8988T (cell line): Measurements from ENCODE around the gene DNAJA3.
A peak's percentile ranks its signal among the peaks of the same experiment; 100 is the strongest.
"Not testable (repeated sequence)": the region's sequence is repeated elsewhere in the genome, so short reads cannot be mapped to it uniquely, and the experiment has no call there.

ENCODE experiments used
- DNase-seq: peaks from one replicate; pipeline ENCODE4 v3.0.0; 2011

The DNAJA3 gene

DNA sequence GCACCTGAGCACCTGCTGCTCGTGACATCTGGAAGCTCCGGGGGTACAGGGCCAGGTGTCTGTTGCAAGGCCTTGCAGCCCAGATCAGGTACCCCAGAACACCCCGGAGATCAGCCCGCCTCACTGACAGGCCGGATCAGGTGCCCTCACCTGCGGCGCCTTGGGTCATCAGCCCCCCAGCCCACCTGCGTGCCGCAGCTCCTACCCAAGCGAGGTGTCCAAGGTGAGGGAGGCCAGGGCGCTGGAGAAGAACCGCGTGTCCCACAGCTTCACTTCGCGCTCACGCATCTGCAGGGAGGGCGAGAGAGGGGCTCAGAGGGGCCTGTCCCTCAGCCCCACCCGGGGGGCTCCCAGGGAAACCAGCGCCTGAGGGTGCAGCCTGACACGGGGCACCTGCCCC is 37.9 kb upstream of the DNAJA3 start:
- no peak for DNase-seq

DNA sequence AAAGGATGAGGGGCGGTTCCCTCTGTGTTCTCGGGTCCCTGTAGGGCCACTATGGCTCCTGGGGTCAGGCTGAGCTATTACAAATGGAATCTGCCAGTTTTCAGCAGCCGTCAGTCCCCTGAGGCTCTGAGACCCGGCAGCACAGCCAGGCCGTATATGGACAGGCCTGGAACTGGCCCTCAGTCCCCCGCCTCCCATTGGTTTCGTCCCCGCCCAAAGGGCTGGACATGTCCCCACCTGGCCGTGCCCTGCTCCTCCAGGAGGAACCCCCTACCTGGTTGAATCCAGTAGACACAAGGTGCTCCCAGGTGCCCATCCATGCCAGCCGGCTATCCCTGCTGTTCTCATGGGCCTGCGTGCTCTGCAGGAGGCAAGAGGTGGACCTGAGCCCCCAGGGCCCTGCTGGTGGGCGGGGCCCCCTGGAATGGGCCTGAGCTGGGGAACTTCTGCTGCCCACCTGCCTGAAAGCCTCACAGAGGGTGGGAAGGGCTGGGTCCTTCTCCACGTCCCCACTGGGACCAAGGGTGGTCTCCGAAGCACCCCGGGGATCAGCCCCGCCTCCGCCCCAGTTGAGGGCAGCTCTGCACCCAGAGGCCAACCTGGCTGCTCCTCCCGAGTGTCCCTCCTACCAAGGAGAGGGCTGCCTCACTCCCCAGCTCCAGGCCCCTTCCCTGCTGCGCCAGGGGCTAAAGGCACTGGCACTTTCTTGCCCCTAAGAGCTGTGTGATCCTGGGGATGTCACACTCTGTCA is 37.2 kb upstream of the DNAJA3 start:
- no peak for DNase-seq

DNA sequence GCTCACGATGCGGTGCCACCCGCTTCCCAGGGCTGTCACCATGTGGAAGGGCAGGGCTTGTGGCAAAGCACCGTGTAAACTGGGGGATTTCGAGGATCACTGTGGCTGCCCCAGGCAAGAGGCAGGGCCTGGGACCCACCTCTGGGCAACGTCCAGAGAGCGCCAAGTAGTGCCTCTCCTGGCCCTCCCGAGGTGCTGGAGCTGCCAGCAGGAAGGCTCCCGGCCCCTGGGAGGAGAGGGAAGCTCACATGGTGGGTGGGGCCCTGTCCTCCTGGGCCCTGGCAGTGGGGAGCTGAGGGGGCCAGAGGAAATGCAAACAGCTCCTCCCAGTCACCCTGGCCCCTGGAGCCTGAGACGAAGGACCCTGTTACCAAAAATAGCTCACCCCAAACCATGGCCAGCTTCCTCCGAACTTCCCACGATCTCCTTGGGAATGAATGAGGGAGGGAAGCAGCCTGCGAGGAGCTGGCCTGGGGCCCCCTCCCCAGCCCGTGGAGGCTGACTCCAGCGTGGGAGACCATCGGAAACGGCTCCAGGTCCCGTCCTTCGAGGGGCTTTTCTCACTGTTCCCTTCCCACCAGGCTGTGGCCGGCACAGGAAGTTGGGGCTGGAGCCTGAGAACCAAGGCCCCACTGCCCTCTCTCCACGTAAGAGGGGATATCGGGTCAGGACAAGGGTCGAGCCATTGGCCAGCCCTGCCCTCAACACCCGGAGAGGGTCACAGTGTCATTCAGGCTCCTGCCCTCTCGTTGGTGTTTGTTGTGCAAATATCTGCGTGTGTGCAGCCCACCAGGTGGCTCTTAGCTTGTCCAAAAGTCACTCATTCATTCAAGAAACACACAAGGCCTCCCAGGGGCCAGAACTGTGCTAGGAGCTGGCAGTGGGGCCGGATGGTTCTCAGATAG is 36.4 kb upstream of the DNAJA3 start:
- DNase-seq = no peak

DNA sequence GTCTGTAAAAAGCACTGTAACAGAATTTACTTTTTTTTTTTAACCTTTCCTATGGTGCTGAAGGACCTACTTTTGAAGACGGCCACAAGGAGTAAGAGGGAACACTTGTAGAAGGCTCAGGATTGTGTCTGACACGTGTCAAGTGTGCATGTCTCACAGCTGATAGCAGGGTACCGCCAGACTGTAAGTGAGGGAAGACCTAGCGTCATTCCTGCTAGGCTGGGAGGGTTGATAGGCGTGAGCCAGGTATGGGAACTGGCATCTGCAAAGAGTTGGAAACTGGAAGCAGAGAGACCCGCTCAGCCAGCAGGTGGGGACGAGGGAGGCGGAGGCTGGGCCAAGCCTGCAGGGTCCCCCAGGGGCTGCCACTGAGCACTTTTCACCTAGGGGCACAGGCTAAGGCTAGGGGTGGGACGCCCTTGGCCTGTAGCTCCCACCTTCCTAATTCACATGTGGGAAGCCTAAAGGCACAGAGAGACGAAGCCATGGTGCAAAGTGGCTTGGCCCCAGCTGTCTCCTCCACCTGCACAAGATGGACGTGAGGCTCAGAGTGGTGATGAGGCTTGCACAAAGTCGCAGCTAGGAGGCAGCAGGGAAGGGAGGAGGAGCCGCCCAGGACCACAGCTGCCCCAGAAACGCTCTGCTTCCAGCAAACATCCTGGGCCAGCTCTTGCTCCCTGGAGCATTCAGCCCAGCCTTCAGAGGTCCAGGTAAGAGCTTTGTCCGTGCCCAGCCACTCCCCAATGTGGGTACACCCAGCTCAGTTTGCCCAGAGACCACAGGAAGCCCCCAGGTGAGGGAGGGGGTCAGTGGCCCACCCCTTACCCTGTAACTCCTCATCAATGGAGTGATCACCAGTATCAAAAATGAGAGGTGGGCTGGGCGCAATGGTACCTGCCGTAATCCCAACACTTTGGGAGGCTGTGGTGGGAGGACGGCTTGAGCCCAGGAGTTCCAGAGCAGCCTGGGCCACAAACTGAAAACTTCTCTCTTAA is 35.1 kb upstream of the DNAJA3 start:
- DNase-seq = no peak

DNA sequence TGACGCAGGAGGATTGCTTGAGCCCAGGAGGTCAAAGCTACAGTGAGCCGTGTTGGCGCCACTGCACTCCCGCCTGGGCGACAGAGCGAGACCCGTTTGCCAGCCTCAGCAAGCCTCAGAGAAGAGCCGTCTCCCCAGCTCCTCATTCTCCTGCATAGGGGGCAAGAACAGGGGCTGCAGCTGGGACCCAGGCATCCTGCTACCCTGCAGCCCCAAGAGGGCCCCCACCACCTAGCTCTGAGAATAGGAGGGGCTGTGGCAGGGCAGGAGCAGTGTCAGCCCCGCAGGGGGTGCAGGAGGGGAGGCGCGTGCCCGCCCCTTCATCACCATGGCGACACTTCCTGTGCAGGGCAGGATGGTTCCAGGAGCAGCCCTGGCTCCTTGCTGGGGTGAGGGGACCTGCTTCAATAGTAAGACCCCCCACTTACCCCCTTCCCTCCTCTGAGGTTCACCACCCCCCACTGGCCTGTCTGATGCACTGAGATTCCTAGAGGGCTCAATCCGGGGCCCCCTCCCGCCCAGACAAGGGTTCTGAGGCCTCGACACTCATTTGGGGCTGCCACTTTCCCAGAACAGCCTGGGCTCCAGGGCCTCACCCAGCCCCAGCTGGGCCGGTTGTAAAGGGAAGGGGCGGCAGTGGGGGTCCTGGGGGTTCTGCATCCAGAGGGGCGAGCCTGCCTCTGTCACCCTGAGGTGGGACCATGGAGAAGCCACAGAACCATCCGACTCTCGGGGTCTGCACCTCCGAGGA is 33.9 kb upstream of the DNAJA3 start:
- no peak for DNase-seq

DNA sequence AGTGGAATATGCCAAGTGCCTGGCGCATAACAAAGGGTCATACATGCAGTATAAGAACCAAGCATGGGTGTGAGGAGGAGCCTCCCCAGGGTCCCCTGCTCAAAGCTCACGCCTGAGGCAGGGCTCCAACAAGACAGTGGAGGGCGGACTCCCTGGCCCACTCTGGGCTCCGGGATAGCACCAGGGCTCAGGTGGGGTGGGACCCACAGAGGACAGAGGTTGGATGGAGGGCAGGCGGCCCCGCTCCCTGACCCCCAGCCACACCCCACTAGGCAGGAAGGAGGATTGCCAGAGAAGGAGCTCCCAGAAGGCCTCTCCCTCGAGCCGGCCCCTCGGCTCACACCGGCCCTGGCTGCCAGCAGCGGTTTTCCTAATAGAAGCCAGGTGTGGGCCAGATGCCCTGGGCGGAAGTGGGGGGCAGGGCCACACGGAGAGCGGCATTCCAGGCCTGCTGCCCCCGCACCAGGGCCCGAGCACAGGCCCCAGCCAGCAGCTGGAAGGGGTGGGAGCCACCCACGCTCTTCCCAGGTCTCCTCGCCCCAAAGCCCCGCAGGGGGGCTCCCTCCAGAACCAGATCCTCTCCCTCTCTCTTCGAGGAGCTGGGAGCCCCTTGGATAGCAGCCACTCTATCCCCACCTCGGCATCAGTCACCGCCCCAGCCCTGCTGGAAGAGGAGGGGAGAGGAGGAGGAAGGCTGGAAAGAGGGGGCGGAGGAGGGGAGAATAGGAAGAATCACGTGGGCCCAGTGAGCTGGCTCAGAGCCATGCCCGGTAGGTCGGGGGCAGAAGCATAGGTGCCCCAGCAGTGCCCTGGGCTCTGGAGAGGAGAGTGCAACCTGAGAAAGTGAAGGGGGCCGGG is 33.1 kb upstream of the DNAJA3 start:
- DNase-seq = no peak

DNA sequence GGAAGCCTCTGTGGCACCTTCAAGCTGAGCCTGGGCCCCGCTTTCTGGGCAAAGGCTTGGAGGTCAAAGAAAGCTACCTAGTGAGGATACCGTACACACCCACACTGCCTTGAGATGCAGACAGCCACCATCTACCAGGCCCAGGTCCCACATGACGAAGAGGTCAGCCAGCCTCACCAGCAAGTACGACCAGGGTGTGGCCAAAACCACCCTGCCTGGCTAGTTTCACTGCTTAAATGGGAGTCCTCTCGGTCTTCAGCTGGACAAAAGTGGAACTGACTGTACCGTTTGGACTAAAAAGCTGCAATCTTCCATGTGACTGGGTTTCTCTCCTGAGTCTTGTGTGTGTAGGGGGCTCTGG is 32.4 kb upstream of the DNAJA3 start:
- no peak for DNase-seq

DNA sequence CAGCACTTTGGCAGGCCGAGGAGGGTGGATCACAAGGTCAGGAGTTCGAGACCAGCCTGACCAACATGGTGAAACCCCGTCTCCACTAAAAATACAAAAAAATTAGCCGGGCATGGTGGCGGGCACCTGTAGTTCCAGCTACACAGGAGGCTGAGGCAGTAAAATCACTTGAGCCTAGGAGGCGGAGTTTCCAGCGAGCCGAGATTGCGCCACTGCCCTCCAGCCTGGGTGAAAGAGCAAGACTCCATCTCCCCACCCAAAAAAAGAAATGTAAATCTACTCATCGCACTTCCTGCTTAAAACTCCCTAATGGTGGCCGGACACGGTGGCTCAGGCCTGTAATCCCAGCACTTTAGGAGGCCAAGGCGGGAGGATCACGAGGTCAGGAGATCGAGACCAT is 31.8 kb upstream of the DNAJA3 start:
- not testable (repeated sequence) for DNase-seq

DNA sequence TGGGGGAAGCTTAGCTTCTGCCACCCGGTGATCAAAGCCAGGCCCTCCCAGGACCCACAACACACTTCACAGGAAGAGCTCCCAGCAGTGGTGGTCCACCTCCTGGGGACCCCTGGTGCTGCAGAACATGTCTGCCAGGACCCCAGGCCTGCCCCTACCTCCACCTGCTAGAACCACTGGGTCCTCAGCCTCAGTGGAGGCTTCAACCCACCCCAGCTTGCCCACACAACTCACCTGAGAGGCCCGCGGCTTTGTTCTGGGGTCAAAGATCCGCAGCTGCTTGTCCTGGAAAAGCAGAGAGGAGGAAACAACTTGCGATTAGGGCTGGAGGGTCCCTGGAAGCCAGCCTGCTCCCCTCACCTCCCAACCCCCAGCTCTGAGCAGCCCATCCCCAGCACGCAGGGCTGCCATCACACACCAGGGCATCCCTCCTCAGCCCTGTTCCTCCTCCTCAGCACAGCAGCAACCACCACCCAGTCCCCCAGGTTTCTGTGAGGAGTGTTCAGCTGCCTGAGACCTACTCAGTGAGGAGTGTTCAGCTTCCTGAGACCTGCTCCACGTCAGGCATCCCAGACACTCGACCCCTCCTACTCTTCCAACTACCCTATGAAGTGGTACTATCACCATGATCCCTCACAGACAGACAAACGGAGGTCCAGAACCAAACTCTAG is 30.5 kb upstream of the DNAJA3 start:
- DNase-seq = peak; percentile 10

DNA sequence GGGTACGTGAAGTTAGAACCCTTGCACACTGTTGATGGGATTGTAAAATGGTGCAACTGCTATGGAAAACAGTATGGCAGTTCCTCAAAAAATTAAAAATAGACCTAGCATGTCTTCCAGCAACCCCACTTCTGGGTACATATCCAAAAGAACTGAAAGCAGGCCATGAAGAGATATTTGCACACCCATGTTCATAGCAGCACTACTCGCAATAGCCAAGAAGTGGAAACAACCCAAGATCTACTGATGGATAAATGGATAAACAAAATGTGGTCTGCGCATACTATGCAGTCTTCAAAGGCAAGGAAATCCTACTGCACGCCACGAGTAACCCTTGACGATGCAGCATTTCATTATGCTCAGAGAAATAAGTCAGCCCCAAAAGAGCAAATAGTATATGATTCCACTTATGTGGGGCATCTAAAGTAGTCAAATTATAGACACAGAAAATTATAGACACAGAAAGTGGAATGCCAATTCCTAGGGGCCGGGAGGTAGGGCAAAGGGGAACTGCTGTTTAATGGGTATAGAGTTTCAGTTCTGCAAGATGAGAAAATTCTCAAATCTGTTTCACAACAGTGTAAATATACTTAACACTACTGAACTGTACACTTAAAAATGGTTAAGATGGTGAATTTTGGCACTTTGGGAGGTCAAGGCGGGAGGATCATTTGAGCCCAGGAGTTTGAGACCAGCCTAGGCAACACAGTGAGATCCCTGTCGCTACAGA is 26.5 kb upstream of the DNAJA3 start:
- no peak for DNase-seq

DNA sequence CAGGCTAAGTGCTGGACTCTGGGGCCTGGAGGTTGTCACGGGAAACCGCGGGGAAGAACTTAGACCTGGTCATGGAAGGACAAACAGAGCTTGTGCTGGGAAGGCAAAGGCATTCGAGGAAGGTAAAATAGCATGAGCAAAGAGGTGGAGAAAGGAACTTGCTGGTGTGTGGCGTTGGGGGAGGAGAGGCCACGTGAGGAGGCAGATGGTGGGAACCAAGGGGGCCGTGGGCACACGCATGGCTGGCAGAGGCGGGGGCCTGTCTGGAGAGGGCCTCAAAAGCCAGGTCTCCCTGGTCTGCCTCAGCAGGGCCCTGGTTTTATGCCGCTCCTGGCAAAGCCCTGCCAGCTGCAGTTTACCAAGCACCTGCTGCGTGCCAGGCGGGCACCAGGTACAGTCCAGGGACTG is 24.6 kb upstream of the DNAJA3 start:
- DNase-seq = no peak

DNA sequence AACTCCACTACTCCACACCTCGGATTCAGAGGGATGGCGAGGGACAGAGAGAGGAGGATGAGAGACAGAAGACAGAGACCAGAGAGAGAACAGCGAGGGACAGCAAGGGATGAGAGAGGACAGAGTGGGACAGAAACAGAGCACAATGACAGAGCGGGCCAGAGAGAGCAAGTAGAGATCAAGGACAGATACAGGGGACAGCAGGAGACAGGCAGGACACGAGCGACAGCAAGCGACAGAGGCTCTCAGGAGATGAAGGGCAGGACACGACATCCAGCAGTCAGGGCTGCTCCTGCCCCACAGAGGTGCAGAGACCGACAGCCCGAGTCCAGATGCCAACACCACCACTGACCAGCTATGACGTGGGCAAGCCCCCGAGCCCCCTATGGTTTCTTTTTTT is 24.2 kb upstream of the DNAJA3 start:
- no peak for DNase-seq

DNA sequence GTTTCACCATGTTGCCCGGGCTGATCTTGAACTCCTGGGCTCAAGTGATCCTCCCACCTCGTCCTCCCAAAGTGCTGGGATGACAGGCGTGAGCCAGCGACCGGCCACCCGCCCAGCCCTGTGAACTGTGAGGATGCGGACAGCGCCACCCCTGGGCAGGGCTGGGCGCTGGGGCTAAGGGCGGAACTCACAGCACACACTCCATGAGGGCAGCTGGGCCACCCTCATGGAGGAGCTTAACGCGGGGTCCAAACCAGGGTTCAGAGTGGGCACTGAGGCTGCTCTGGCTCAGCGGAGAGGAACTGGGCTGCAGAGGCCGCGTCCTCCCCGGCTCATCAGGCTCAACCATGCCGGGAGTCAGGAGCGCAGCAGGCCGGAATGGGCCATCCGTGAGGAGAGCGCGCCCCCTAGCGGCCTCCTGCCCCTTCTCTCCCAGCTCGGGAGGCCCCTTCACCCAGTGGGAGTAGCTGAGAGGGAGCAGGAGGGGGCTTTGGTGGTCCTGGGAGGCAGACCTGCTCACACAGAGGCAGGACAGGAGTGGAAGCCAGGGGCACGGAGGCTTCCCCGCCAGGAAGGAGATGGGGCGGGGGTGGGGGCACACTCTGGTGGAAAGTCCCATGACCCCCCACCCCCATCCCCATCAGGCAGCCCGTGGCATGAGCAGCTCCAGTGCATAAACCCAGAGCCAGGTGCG is 23.1 kb upstream of the DNAJA3 start:
- peak; percentile 86 for DNase-seq

DNA sequence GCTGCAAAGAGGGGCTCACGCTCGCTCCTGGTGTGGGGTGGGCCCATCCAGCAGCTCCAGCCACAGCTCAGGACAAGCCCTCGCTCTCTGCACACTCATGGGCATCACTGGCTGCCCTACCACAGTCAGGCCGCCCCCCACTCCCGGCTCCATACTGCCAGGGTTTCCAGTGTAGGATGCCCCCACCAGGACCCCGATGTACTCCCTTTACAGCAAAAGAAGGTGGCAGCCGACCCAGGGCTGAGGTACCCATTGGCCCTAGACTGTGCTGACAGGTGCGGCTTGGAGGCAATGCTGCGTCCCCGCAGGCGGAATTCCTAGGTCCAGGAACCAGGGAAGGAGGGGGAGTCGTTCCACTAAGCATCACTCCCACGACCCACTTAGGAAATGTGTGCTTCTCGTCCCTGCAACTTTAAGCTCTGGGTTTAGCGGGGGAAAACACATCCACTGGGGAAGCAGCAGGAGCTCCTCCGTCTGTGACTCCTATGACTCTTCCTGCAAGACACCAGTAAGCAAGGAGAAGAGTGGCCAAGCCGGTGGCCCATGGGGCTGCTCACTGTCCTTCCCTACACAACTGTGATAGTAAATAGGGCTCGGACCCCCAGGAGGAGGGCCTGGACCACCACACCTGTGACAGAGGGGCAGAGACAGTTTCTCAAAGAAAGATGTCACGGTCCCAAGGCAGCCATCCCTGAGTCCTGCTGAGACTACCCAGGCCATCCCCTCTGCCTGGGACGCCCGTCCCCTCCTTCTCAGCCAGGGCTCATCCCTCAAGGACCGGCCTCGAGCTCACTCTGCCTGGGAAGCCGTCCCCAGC is 22.3 kb upstream of the DNAJA3 start:
- DNase-seq = peak; percentile 13

DNA sequence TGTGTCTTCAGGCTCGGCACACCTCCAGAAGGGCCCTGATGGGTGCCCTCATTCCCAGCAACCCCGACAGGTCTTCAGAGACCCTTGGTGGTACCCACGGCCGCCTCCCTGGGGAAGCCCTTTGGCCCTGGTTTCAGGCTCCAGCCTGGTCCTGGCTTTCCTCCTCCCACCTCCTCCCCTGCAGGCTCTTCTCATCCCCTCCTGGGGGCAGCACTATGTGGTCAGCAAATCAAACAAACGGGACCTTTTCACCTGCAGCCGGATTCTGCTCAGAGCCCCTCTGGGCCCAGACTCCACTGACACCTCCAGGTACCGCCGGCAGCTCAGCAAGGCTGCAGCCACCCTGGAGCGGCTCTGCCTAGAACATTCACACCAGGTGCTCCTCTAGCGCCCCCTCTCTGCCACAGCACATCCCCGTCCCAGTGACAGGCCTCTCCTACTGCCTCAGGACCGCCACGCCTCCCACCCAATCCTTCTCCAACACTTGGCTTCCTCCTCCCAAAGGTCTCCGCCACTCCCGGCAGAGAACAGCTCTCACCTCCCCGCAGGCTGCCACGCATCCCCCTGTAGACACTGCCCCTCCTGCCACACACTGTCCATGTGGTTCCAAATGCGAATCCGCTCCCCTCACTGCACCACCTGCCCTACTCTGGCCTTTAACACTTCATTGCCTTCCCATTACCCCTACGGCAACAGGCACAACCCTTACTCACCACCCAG is 21.3 kb upstream of the DNAJA3 start:
- peak; percentile 77 for DNase-seq

DNA sequence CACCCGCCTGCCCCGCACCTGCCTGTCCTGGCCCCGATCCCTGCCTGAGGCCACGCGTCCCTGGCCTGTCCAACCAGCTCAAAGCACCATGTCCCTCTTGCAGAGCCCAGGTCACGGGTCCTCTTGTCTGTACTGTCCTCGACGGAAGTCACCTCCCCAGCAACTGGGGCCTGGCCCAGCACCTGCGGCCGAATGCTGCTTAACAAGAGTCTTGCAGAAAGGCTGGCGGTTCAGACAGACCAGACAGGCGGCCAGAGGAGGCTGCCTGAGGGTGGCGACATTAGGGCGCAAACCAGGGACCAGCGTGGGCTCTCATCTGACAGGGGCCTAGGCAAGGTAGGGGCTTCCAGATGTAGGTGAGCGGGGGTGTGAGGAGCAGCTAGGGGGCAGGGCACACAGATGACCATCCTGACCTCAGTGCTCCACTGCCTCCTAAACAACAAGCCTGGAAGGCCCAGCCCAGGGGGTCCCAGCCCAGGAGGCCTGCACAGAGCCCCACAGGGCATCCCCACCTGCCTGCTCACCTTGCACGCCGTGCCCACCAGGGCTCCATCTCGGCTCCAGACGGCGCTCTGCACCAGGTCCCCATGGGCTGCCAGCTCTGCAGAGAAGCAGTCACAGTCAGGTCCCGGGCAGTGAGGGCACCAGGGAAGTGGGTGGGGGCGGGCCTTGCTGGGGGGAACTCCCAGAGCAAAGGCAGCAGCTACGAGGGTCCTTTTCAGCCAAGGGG is 20.5 kb upstream of the DNAJA3 start:
- peak; percentile 8 for DNase-seq
